ENCODE measurements around the gene ARHGAP24. TPM values are rescaled to one million over a fixed set of nuclear protein-coding genes. Genes with fewer than 3 reads are reported as not detected.
"Not testable (repeated sequence)": the region's sequence is repeated elsewhere in the genome, so short reads cannot be mapped to it uniquely, and the experiment has no call there.

The ARHGAP24 gene
- total RNA-seq, 1 donor from 2014 or later: 124 TPM

DNA sequence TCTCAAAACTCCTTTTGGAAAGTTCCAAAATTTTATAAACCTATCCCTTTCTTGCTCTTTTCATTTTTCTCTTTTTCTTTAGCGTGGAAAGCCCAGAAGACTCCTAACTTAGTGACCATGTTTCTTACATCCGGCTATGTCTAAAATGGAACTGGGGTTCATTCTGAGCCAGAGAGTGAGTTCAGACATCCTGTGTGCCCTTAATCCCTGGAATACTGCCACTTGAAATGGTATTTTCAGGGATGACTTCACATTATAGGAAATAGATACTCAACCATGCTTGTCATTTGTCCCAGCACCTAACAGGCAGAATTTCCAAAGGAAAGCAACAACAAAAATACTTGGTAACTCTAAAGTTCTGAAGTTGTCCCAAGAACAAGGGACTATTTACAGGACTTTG, 379.6 kb downstream of the ARHGAP24 start:
- no peak for DNase-seq (ENCODE audit: low spot score)

DNA sequence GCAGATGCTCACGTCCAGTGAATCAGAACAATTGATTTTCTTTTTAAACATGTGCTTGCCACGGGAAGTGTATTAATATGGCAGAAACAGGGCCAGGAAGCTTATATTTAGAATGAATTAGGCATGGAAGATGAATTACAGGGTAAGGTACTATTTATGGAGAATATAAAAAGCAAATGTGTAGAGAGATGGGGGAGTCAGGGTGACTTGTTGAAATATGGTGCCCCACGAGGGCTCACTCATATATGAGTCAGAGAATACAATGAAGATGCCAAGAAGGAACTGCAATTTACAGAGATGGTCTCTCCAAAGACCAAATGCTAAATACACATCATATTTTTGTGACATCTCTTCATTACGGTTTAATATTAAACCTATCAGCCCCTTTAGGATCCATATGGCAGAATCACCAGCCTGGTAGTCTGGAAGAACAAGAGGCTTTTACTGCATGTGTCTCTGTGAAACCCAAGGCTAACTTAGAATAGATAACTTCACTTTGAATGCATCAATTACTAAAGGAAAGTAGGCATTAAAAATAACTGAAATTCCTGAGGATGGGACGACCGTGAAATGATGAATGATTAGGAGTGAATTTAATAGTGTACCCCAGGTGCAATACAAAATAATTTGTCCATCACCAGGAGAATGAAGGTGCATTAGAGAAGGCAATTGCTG, 385.3 kb downstream of the ARHGAP24 start:
- DNase-seq (ENCODE audit: low spot score): no peak

DNA sequence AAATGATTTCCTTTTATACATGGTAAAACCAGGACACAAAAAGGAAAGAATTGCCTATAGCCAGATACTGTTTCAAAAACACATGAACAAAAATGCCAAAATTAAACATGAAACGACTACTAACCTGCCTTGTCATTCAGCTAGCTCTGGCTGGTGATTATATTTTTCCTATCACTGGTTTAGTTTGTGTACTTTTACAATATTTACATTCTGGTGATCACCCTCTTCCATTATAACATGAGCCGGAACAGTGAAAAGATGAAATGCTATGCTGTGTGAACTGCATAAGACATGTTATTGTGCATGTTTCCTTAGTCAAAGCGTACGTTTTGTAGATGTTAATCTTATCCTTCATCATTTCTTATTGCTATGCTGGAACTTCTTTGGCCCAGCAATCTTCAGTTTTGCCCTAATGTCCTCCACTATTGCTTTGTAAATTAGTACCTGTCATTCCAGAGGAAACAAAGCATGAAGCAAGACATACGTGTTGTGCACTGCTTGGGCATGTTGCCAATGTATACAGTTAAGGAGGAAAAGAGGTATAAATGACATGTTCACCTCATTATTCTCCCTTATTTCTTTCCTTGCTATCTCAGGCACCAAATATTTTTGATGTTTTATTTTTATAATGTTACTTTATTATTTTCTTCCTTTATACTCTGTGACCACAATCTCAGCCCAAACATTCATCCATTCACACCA, 386.3 kb downstream of the ARHGAP24 start:
- DNase-seq (ENCODE audit: low spot score): peak; percentile 65

DNA sequence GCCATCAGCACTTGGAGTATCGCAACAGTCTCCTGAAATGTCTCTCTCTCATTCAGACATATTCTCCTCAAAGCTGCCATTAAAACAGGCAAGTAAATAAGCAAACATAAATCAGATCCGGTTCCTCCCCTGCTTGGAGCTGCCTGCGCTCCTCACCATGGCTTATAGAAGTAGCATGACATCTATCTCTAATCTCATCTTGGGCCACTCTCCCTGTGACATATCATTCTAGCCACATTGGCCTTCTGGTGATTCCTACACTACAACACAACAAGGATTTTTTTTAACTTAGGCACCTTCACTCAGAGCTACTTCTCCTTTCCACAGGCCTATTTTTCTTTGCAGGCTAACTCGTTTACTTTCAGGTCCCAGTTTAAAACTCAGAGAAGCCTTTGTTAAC, 387.9 kb downstream of the ARHGAP24 start:
- DNase-seq (ENCODE audit: low spot score): no peak

DNA sequence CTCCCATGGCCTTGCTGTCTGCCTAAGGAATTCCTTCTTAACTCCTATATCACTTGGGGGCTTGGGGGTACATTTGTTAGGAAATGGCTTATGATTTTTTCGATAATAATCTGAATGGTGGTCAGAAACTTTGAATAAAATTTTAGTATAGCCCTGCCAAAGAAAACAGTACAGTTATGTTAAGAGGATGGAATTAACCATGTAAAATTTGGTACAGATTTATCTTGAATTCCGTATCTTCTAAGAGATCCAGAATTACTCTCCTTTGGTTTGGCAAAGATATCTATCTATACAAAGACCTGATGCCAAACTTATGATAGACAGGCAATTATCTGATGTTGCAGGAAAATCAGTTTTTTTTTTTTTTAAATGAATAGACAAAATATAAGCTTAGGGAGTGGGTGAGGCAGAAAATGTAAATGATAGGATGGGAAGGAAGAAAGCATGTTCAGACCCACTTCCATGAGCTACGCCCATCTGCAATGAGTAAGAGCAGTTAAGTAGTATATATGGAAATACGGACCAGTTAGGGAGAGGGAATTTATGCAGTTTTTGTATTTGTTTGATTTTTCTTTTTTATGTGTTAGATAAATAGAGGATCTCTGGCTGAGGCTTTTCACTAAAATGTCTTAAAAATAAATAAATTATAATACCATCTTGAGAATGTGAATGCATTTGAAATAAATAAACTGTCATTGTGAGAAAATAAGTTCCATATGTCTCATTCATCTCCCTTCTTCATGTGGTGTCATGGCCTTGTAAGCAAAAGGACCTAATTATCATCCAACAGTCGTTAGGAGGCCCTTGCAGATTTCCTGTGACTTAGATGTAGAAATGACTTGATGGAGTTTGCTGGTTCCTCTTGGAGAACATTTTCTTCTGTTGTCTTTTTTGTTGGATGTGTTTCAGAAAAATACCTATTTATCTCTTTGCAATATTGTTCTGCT, 389.6 kb downstream of the ARHGAP24 start:
- no peak for DNase-seq (ENCODE audit: low spot score)

DNA sequence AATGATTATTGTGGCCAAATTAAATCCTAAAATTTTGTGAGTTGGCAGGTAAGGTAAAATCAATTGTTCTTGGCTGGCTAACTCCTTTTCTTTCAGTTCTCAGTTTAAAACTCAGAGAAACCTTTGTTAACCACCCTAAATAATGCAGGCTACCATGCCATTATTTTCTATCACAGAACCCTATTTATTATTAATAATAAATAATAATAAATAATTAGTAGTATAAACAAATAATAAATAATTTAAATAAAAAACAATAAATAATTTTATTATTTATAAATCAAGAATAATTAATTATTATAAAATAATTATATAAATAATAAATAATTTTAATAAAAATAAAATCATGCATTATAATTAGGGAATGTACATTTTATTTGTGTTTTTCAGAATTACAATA, 390.3 kb downstream of the ARHGAP24 start:
- DNase-seq (ENCODE audit: low spot score): no peak

DNA sequence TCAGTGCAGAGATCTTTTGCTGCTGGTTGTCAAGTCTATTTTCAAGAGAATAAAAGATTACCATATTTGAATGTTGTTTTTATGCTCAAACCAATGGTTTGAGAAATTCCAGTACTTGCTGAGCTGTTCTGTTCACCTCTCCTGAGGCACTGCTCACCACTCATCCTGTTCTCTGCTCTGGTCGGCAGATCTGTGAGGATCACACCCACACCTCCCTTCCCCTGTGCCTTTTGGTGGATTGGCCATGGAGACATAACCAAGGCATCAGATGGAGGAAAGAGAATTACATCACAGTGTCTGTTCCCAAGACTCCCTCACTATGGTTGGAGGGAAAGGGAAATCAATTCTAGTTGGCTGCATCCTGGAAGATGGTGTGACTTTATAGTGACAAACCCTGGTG, 391.6 kb downstream of the ARHGAP24 start:
- DNase-seq (ENCODE audit: low spot score): no peak

DNA sequence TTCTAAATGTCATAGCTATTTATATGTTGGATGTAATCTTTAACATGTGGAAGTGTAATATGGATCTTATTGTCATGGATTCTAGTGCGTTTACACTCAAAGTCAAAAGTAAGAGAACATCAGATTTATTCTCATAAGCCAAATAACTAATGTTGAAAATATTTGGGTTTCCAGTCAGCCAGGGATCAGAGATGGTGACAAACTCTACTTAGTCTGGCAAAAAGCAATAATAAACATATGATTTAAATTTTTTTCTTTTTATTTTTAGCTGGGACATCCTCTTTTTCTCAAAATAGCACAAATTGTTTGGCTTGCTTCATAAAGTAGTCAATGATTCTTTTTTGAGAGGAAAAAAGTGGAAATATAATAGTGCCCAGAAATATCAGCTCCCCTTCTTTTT, 392.3 kb downstream of the ARHGAP24 start:
- no peak for DNase-seq (ENCODE audit: low spot score)

DNA sequence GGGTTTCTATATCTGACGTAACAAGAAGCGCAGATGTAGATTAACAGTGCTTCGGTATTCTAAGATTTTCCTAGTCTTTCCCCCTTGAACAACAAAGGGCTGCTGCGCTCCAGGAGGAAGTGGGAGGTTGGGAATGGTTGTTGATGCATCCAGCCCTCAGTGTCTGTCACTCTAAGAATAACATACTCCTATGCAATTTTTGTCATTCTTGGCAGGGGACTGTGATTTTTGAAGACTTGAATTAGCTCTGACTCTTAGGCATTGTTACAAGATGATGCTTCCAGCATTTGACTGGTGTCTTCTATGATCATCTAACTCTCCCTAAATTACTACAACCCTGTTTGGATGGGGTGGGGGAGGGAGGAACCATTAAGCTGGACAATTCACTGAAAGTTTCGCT, 394.2 kb downstream of the ARHGAP24 start:
- DNase-seq (ENCODE audit: low spot score): no peak

DNA sequence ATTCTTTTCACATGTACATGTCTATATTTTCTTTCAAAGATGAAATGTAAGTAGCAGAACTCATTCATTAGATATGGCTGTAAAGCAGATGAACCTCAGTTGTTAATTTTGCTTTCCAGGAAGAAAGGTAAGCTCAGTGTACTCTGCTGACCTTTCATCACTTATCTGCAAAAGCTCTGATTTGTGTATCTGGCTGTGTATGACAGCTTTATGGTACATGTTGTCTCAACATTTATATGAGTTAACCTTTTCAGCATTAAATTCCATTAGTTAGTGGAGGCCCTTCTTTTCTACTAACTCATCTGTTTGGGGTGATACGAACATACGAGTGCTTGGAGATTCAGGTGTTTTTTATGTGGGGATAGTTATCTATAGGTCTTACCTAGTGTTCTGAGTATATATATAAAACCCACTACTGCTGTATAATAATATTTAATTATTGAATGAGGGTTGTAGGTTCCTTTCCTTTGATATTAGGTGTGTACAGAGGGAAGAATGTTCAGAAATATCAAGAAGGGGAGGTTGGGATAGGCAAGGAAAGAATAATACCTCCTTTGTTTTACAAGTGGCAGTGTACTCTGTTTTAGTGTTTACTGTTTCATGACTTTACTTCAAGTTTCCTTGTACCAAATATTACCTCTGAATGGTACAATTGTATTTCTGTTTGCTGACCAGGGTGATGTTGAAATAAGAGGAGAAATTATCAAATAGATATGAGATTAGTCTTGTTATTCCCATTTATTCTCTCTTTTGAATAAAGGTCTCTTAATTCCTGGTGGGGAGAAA, 395.5 kb downstream of the ARHGAP24 start:
- DNase-seq (ENCODE audit: low spot score): no peak

DNA sequence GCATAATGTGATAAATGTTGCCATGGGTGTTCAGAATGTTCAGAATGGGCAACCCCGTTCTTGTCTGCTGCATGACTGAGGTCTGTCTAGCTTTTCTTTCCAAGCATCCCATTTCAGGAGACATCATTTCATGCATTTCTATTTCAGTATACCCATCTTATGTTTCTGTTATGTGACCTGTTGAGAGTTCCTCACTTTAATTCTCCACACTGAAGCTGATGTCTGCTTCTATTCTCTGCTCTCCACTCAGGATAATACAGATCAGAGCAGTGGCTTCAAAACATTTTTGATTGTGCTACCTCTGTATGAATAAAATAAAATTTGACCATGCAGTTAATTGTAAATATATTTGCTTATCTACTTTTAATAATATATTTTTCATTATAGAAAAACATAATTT, 398.6 kb downstream of the ARHGAP24 start:
- no peak for DNase-seq (ENCODE audit: low spot score)

DNA sequence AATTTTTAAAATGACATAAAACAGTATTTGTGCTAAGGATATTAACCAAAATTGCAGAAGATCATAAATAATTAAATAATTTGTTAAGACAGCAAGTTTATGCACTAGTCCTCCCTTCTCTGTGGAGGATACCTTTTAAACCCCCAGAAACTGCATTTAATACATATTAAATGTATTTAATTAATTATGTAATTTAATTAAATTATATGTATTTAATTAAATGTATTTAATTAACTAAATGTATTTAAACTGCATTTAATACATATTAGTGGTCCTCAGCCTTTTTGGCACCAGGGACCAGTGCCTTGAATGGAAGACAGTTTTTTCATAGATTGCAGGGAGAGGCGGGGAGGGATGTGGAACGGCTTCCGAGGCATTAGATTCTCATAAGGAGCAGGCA, 404.6 kb downstream of the ARHGAP24 start:
- no peak for DNase-seq (ENCODE audit: low spot score)

DNA sequence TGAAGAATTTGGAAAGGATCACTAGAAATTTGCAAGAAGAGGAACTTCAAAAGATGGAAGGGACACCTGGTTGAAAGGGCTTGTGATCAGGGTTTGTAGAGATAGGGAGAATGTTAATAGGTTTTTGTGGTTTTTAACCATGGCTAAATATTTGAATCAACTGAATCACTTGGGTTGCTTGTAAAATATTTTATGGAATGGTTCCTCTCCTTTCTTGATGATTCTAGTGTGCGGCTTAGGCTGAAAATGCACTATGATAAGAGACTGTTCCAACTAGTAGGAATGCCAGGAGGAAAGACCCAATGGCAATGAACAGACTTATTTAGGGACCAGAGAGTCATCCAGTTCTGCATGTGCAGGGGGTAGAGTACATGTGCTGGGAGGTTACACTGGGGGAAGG, 408.2 kb downstream of the ARHGAP24 start:
- DNase-seq (ENCODE audit: low spot score): no peak

DNA sequence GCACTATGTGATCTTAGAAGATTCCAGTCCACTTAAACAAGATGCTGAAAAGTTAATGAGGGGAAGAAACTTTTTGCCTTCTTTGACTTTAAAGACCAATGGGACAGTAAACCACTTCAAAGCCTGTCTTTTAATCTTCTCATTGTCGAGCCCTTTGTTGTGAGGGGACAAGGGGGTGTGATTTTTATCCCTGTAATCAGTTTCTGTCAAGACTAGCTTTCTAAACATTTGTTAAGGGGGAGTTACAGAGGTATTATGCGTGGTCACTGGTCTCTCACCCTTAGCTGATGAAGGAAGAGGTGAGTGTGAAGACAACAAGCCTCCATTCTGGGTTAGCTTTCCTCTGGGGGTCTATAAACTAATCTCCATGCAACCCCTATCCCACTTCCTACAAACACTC, 409.3 kb downstream of the ARHGAP24 start:
- DNase-seq (ENCODE audit: low spot score): no peak

DNA sequence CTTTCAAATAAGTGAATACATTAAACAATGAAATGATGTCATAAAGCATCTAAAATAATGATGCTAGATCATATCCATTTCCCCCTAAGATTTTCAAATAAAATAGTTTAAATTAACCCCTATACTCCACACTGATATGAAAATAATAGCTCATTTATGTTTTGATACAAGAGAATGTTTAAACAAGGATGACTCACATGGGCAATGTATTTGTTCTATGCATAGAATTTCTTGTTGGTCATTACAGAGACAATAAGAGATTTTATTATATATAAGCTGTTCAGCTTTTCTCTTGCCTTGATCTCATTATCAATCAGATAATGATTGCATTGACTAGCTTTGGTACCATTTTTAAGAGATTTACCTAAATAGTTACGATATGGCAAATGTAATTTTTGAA, 411.7 kb downstream of the ARHGAP24 start:
- DNase-seq (ENCODE audit: low spot score): no peak

DNA sequence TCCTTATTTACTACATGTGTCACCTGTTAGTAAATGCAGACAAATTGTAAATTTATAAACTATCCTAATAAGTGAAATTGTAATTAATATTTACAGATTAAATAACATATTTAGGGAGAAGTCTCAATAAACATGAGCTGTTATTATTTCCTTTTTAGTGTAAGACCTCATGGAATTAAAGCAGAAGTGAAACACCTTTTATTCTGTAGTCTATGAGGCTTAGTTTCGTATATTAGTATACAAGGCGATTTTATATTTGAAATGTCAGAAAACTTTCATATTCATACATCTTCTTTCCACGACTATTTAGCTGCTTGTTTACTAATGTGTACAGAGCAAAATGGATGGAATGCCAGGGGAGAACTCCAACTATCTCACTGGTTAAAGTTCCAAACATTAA, 414.4 kb downstream of the ARHGAP24 start:
- DNase-seq (ENCODE audit: low spot score): no peak

DNA sequence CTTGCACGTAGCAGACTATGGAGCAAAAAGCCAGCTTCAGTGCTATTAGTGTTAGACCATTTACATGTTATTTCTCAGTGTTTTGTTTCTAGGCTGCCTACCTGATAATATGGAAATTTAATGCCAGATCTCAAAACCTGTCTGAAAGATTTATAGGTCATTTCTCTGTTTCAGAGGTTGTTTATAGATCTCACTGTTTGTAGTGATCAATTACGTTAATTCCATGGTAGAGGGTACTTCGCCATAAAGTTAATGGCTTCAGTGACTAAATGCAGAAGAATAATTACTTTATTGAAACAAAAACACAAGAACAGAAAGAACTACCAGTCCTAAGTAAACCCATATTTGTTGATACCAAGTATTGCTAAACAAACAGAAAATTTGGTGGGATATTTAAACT, 420.8 kb downstream of the ARHGAP24 start:
- no peak for DNase-seq (ENCODE audit: low spot score)

DNA sequence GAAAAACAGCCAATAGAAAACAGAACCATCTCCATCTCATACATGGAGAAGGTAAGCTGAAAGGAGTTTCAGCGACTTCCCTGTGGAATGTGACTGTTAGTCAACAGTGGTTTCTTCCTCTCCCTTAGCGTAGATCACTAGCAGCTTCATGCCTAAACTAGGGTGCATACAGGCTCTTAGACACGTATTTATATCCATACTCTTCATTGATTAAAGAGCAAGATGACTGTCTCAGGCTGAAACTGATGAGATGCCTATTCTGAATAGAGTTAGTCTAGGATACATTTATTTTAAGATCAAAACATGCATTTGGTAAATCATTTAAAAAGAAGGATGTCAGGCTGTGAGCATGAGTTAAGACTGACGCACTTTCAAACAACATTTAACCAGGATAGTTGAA, 423.3 kb downstream of the ARHGAP24 start:
- DNase-seq (ENCODE audit: low spot score): no peak

DNA sequence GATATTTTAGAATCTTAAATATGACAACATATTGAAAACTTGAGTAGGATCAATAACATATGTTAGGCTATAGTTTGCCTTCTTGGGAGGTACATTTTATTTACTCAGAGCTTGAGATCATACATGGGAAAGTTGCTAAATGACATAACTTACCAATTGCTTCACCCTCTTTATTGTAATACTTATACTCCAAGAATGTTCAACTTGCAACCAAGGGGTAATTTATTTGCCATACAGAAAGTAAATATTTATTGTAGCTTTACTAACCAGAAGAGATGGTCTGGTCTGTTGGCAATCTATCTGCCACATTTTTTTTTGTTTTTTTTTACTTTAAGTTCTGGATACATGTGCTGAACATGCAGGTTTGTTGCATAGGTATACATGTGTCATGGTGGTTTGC, 426.6 kb downstream of the ARHGAP24 start:
- DNase-seq (ENCODE audit: low spot score): no peak

DNA sequence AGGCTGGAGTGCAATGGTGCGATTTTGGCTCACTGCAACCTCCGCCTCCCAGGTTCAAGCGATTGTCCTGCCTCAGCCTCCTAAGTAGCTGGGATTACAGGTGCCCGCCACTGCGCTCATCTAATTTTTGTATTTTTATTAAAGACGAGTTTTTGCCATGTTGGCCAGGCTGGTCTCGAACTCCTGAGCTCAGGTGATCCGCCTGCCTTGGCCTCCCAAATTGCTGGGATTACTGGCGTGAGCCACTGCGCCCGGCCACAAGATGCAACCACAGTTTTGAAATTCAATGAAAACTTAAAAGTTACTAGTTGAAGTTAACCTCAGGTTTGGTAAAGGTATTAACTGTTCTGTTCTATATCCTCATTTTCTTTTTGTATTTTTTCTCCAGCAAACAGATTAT, 427.7 kb downstream of the ARHGAP24 start:
- DNase-seq (ENCODE audit: low spot score): not testable (repeated sequence)

DNA sequence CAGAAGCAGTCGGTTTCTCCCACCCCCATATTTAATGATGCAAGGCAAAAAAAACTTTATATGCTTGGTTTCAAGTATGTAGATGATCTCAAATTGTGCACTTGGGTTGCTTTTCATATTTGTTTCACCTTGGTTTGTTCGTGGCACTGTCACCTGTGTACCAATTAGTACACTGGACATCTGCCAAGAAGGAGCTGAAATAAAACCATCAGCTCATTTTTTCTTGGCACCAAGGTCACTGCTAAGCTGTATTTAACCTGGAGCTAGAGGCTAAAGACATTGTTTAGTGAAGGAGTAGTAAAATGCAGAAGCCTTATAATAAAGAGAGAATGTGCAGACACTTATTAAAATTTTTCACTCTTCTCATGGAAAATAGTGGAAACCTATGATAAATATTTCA, 430.8 kb downstream of the ARHGAP24 start:
- no peak for DNase-seq (ENCODE audit: low spot score)

DNA sequence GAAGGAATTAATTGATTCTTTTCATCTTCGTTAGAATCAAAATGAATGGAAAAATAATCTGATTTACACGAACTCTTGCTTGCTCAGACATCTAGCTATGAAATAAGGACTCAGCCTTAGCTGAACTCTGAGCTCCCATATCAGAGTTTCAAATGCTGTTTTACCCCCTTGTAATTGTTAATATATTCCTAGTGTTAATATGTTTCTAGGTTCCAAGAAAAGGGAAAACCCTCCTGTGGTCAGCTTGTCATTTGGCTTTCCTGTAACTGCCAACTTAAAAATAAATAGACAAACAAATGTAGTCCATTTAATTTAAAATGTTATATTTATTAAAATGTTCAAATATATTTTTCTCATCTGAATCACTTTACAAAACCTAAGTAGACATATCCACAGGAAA, 432.1 kb downstream of the ARHGAP24 start:
- DNase-seq (ENCODE audit: low spot score): no peak

All from umbilical cord (tissue), 2 donors.